ENCODE results near the gene P2RY13. TPM values are rescaled to one million over a fixed set of nuclear protein-coding genes. Genes with fewer than 3 reads are reported as not detected.

The P2RY13 gene
- total RNA-seq, 1 experiment from 2014 or later = not detected

DNA sequence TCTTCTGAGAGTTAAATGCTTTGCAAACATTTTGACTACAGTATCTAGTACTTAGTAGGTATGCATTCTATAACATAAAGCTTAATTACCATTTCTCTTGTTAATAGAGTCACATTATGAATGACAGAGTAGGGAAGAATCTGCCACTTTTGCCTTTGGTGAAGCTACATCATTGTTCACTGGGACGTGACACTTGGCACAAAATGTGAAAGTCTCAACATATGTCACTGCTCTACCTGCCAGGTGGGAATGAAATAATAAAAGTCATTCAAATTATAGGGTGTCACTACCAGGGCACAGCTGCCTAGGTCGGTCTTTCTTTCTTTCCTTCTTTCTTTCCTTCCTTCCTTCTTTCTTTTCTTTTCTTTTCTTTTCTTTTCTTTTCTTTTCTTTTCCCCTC is 30.3 kb downstream of the P2RY13 start:
- H3K27ac Mint-ChIP-seq = no peak overlapping the region
- ATAC-seq (no peak), DNase-seq (ENCODE audit: low spot score) (no peak)
- peaks cover 13% of the 10 kb centered on the region for H3K4me1 Mint-ChIP-seq
- H3K9me3 Mint-ChIP-seq = no peaks in the 10 kb centered on the region
- no peaks in the 10 kb centered on the region for H3K27me3 Mint-ChIP-seq (ENCODE audit: low read depth)
- CTCF ChIA-PET = interaction anchor here (0.8 kb wide), 1 partner anchor 29 kb away, joined by 4 read pairs; no protein-coding TSS in a partner anchor
- no peak for TF ChIP-seq ATF1 (CRISPR knock-in tag; IDR thresholded peaks at IDR 0.05)
- no peak for TF ChIP-seq ZNF232 (CRISPR knock-in tag; IDR thresholded peaks at IDR 0.05)
- TF ChIP-seq TP53 (CRISPR knock-in tag; IDR thresholded peaks at IDR 0.05) = no peak
- TF ChIP-seq NR2C2 (CRISPR knock-in tag; IDR thresholded peaks at IDR 0.05) = no peak
- no peak for TF ChIP-seq RELA (CRISPR knock-in tag; IDR thresholded peaks at IDR 0.05; ENCODE audit: borderline replicate concordance)
- TF ChIP-seq, protein P1, sequence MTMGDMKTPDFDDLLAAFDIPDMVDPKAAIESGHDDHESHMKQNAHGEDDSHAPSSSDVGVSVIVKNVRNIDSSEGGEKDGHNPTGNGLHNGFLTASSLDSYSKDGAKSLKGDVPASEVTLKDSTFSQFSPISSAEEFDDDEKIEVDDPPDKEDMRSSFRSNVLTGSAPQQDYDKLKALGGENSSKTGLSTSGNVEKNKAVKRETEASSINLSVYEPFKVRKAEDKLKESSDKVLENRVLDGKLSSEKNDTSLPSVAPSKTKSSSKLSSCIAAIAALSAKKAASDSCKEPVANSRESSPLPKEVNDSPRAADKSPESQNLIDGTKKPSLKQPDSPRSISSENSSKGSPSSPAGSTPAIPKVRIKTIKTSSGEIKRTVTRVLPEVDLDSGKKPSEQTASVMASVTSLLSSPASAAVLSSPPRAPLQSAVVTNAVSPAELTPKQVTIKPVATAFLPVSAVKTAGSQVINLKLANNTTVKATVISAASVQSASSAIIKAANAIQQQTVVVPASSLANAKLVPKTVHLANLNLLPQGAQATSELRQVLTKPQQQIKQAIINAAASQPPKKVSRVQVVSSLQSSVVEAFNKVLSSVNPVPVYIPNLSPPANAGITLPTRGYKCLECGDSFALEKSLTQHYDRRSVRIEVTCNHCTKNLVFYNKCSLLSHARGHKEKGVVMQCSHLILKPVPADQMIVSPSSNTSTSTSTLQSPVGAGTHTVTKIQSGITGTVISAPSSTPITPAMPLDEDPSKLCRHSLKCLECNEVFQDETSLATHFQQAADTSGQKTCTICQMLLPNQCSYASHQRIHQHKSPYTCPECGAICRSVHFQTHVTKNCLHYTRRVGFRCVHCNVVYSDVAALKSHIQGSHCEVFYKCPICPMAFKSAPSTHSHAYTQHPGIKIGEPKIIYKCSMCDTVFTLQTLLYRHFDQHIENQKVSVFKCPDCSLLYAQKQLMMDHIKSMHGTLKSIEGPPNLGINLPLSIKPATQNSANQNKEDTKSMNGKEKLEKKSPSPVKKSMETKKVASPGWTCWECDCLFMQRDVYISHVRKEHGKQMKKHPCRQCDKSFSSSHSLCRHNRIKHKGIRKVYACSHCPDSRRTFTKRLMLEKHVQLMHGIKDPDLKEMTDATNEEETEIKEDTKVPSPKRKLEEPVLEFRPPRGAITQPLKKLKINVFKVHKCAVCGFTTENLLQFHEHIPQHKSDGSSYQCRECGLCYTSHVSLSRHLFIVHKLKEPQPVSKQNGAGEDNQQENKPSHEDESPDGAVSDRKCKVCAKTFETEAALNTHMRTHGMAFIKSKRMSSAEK (CRISPR knock-in tag; IDR thresholded peaks at IDR 0.05; ENCODE audit: borderline replicate concordance) = no peak
- TF ChIP-seq, protein P2, sequence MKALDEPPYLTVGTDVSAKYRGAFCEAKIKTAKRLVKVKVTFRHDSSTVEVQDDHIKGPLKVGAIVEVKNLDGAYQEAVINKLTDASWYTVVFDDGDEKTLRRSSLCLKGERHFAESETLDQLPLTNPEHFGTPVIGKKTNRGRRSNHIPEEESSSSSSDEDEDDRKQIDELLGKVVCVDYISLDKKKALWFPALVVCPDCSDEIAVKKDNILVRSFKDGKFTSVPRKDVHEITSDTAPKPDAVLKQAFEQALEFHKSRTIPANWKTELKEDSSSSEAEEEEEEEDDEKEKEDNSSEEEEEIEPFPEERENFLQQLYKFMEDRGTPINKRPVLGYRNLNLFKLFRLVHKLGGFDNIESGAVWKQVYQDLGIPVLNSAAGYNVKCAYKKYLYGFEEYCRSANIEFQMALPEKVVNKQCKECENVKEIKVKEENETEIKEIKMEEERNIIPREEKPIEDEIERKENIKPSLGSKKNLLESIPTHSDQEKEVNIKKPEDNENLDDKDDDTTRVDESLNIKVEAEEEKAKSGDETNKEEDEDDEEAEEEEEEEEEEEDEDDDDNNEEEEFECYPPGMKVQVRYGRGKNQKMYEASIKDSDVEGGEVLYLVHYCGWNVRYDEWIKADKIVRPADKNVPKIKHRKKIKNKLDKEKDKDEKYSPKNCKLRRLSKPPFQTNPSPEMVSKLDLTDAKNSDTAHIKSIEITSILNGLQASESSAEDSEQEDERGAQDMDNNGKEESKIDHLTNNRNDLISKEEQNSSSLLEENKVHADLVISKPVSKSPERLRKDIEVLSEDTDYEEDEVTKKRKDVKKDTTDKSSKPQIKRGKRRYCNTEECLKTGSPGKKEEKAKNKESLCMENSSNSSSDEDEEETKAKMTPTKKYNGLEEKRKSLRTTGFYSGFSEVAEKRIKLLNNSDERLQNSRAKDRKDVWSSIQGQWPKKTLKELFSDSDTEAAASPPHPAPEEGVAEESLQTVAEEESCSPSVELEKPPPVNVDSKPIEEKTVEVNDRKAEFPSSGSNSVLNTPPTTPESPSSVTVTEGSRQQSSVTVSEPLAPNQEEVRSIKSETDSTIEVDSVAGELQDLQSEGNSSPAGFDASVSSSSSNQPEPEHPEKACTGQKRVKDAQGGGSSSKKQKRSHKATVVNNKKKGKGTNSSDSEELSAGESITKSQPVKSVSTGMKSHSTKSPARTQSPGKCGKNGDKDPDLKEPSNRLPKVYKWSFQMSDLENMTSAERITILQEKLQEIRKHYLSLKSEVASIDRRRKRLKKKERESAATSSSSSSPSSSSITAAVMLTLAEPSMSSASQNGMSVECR (CRISPR knock-in tag; IDR thresholded peaks at IDR 0.05; ENCODE audit: borderline replicate concordance) = no peak
- TF ChIP-seq, protein P3, sequence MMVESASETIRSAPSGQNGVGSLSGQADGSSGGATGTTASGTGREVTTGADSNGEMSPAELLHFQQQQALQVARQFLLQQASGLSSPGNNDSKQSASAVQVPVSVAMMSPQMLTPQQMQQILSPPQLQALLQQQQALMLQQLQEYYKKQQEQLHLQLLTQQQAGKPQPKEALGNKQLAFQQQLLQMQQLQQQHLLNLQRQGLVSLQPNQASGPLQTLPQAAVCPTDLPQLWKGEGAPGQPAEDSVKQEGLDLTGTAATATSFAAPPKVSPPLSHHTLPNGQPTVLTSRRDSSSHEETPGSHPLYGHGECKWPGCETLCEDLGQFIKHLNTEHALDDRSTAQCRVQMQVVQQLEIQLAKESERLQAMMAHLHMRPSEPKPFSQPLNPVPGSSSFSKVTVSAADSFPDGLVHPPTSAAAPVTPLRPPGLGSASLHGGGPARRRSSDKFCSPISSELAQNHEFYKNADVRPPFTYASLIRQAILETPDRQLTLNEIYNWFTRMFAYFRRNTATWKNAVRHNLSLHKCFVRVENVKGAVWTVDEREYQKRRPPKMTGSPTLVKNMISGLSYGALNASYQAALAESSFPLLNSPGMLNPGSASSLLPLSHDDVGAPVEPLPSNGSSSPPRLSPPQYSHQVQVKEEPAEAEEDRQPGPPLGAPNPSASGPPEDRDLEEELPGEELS (CRISPR knock-in tag; IDR thresholded peaks at IDR 0.05) = no peak
- TF ChIP-seq FOXK1 (CRISPR knock-in tag; IDR thresholded peaks at IDR 0.05) = no peak
- no peak for TF ChIP-seq JUN (CRISPR knock-in tag; IDR thresholded peaks at IDR 0.05)
- no peak for TF ChIP-seq ZNF423 (CRISPR knock-in tag; IDR thresholded peaks at IDR 0.05)
- no peaks in the 10 kb centered on the region for H3K36me3 Mint-ChIP-seq
- no peak overlapping the region for H3K4me3 Mint-ChIP-seq
- POLR2A ChIA-PET = no interaction called here

DNA sequence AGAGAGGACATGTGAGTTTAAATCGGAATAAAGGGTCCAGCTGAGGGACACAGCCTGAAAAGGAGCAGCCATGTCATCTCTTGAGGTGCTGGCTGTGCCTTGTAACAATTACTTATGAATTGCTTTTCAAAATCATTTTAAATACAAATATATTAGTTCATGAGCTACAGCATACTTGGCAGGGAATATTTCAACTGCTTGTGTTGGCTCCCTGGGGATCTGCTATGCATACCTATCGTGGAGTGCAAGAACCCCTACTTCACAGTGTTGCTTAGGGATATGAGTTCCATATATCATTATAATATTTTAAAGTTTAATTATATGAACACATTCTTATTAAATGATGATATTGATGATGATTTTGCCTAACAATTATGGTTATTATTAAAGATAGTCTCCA is 31.9 kb downstream of the P2RY13 start:
- ATAC-seq (no peak), DNase-seq (ENCODE audit: low spot score) (no peak)
- TF ChIP-seq, protein P4, sequence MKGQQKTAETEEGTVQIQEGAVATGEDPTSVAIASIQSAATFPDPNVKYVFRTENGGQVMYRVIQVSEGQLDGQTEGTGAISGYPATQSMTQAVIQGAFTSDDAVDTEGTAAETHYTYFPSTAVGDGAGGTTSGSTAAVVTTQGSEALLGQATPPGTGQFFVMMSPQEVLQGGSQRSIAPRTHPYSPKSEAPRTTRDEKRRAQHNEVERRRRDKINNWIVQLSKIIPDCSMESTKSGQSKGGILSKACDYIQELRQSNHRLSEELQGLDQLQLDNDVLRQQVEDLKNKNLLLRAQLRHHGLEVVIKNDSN (CRISPR knock-in tag; IDR thresholded peaks at IDR 0.05) = no peak
- TF ChIP-seq, protein P5, sequence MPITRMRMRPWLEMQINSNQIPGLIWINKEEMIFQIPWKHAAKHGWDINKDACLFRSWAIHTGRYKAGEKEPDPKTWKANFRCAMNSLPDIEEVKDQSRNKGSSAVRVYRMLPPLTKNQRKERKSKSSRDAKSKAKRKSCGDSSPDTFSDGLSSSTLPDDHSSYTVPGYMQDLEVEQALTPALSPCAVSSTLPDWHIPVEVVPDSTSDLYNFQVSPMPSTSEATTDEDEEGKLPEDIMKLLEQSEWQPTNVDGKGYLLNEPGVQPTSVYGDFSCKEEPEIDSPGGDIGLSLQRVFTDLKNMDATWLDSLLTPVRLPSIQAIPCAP (CRISPR knock-in tag; IDR thresholded peaks at IDR 0.05) = no peak
- TF ChIP-seq, protein P6, sequence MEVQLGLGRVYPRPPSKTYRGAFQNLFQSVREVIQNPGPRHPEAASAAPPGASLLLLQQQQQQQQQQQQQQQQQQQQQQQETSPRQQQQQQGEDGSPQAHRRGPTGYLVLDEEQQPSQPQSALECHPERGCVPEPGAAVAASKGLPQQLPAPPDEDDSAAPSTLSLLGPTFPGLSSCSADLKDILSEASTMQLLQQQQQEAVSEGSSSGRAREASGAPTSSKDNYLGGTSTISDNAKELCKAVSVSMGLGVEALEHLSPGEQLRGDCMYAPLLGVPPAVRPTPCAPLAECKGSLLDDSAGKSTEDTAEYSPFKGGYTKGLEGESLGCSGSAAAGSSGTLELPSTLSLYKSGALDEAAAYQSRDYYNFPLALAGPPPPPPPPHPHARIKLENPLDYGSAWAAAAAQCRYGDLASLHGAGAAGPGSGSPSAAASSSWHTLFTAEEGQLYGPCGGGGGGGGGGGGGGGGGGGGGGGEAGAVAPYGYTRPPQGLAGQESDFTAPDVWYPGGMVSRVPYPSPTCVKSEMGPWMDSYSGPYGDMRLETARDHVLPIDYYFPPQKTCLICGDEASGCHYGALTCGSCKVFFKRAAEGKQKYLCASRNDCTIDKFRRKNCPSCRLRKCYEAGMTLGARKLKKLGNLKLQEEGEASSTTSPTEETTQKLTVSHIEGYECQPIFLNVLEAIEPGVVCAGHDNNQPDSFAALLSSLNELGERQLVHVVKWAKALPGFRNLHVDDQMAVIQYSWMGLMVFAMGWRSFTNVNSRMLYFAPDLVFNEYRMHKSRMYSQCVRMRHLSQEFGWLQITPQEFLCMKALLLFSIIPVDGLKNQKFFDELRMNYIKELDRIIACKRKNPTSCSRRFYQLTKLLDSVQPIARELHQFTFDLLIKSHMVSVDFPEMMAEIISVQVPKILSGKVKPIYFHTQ (CRISPR knock-in tag; IDR thresholded peaks at IDR 0.05) = no peak
- TF ChIP-seq CREB1 (CRISPR knock-in tag; IDR thresholded peaks at IDR 0.05) = no peak
- TF ChIP-seq GABPB1 (CRISPR knock-in tag; IDR thresholded peaks at IDR 0.05) = no peak
- TF ChIP-seq, protein P7, sequence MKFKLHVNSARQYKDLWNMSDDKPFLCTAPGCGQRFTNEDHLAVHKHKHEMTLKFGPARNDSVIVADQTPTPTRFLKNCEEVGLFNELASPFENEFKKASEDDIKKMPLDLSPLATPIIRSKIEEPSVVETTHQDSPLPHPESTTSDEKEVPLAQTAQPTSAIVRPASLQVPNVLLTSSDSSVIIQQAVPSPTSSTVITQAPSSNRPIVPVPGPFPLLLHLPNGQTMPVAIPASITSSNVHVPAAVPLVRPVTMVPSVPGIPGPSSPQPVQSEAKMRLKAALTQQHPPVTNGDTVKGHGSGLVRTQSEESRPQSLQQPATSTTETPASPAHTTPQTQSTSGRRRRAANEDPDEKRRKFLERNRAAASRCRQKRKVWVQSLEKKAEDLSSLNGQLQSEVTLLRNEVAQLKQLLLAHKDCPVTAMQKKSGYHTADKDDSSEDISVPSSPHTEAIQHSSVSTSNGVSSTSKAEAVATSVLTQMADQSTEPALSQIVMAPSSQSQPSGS (CRISPR knock-in tag; IDR thresholded peaks at IDR 0.05; ENCODE audit: borderline replicate concordance, low read depth) = no peak
- no peak for TF ChIP-seq GTF2I (CRISPR knock-in tag; conservative IDR thresholded peaks at IDR 0.05)
- TF ChIP-seq NR1H2 (CRISPR knock-in tag; IDR thresholded peaks at IDR 0.05) = no peak

More for the DNA sequence above, 31.9 kb downstream of the P2RY13 start:
- H3K4me3 Mint-ChIP-seq = no peak overlapping the region
- no peaks in the 10 kb centered on the region for H3K9me3 Mint-ChIP-seq
- H3K4me1 Mint-ChIP-seq = peaks cover 11% of the 10 kb centered on the region
- ChIA-PET POLR2A (no interaction called here), CTCF (interaction anchor here (1.0 kb wide), 1 partner anchor 129 kb away, joined by 3 read pairs; no protein-coding TSS in a partner anchor)
- no peak overlapping the region for H3K27ac Mint-ChIP-seq
- H3K27me3 Mint-ChIP-seq (ENCODE audit: low read depth) = no peaks in the 10 kb centered on the region
- no peaks in the 10 kb centered on the region for H3K36me3 Mint-ChIP-seq
